Motor neuron (in vitro differentiated cells): ENCODE results near the gene DNAH9. TPM values are rescaled to one million over a fixed set of nuclear protein-coding genes. Genes with fewer than 3 reads are reported as not detected.

Experiments used
- ATAC-seq, 8 experiments: fragments of 200-7000 bp; cut with Tn5 transposase; replicated peaks in 6 of 8; 2 replicates each; pipeline ENCODE4 v1.8.0; 2021; ENCODE audit warnings: mild to moderate bottlenecking in 8 of 8, moderate library complexity in 8 of 8
- H3K27ac ChIP-seq, 2 donors: fragments of 250-450 bp; sonication (Bioruptor Pico); 2 replicates each; pipeline ENCODE4 v1.9.0; 2021; ENCODE audit warnings: antibody characterized with exemption in 2 of 2, mild to moderate bottlenecking in 2 of 2, moderate library complexity in 1 of 2
- H3K4me1 ChIP-seq, 2 donors: fragments of 250-450 bp; sonication (Bioruptor Pico); replicated peaks in 1 of 2; 2 replicates each; pipeline ENCODE4 v1.6.1; 2021; ENCODE audit warnings: antibody characterized with exemption in 2 of 2, mild to moderate bottlenecking in 2 of 2, moderate library complexity in 1 of 2
- H3K4me3 ChIP-seq, 5 donors: fragments of 250-450 bp; sonication (Bioruptor Pico); 2 replicates each; pipeline ENCODE4 v1.9.0; 2021; ENCODE audit warnings: antibody characterized with exemption in 5 of 5, mild to moderate bottlenecking in 5 of 5, moderate library complexity in 4 of 5
- WGBS, 10 experiments: fragments of 450-650 bp; shearing (Covaris generic); methylation state at CpG; one replicate each; pipeline ENCODE4 v1.0.0; 2022; 5-methylcytosine and 5-hydroxymethylcytosine counted together
- in situ Hi-C, 9 experiments: fragments of 400-800 bp; cut with MboI; loops; one replicate each; pipeline ENCODE4 v1.15.0; 2021; ENCODE audit warnings: low sequenced_read_pairs in 9 of 9, low pct_unique_long_range_greater_than_20kb in 2 of 9; ENCODE audit not compliant: unreplicated experiment in 9 of 9
- total RNA-seq, 8 experiments: library from RNA; unstranded; fragments of 300-600 nt; gene quantifications; 2 replicates each; pipeline versions ENCODE4 v1.2.3 to v1.2.4, GENCODE V29; 2022

The DNAH9 gene
- total RNA-seq, 8 experiments from 2014 or later: 0.20 to 7.6 (median 2.5) TPM

DNA sequence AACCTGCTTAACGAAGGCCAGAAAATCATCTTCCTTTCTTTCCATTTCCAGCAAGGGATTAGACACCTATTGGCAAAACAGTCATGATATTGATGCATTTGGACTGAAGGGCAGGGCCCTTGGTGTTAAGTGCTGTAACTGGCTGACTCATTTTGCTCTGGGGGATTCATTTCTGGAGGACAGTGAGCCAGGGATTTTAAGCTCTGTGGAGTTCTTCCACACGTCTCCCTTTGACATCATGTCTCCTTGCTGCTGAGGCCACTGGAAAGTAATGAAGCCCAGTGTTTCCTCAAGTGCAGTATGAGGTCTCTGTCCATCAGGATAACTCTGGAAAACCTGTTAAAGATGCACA is 42.2 kb downstream of the DNAH9 start:
- in situ Hi-C loops: loop anchor here in 2 of 9 experiments (25.0 kb wide), 2 partner anchors 403 to 753 kb away; partner anchors contain the start of gene SHISA6 (in 1 of the 2)
- peak overlapping the region in 1 of 2 donors; percentile 32 for H3K27ac ChIP-seq
- 0 to 67% (median 6%) methylated on average over 1 to 2 of the region's 2 CpGs; no CpG with 5 or more reads in 5 of the 10 experiments for WGBS, 10 experiments
- ATAC-seq: peak in 4 of 8 experiments; percentile 57 to 80 (median 67)
- H3K4me1 ChIP-seq: peaks cover 17% of the 10 kb centered on the region in 2 donors
- H3K4me3 ChIP-seq: no peak overlapping the region

DNA sequence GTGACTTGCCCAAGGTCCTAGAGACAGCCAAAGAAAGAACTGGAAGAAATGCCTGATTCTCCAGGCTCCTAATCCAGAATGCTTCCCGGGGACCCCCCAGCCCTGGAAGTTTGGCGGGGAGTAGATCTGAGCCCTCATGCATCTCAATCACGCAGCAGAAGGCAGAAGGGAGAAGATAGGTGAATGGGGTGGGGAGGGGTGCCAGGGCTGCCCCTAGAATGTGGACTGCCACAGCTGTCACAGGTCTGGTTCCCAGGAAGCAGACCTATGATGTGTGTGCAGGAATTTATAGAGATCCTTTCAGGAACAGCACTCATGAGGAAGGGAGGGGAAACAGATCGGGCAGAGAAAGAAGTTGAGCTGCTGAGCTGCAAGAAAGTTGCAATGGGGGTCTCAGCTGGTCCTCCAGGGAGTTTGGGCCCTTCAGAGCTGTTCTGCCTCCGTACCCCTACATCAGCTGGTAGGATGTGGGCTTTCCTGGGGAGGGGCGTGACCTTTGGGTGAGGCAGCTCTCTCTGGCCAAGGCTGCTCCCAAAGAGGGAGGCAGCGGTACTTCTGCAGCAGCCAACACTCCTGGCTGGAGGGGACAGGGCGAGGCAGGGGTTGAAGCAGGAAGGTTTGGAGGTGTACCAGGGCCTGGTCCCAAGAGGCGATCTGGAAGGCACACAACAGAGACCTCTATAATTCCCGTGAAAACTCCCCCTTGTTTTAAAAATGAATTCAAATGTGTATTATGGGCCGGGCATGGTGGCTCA is 43.4 kb downstream of the DNAH9 start:
- peaks cover 17% of the 10 kb centered on the region in 2 donors for H3K4me1 ChIP-seq
- no peak overlapping the region for H3K4me3 ChIP-seq
- in situ Hi-C loops: loop anchor here in 2 of 9 experiments (25.0 kb wide), 2 partner anchors 404 to 754 kb away; partner anchors contain the start of gene SHISA6 (in 1 of the 2)
- no peak for ATAC-seq
- H3K27ac ChIP-seq: no peak overlapping the region
- 0 to 87% (median 30%) methylated on average over 1 to 4 of the region's 11 CpGs; no CpG with 5 or more reads in 5 of the 10 experiments for WGBS, 10 experiments

DNA sequence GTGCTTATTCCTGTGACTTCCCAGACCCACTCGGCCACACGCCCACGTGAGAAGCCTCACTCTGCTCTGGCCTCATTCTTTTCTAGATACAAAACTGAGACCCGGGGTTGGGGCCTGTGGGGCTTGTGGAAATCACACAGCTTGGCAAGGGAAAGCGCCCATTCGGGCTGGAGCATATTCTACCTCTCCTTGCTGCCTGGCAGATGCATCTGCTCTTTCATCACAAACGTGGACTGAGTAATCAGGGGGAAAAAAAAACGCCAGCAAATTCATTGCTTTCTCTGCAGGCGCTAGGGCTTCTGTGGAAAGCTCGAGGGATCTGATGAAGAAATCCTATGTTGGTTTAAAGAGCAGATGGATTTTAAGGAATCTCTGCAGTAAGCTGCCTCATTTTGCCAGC is 44.4 kb downstream of the DNAH9 start:
- in situ Hi-C loops: loop anchor here in 2 of 9 experiments (25.0 kb wide), 2 partner anchors 405 to 755 kb away; partner anchors contain the start of gene SHISA6 (in 1 of the 2)
- H3K4me3 ChIP-seq: no peak overlapping the region
- WGBS, 10 experiments: 32 to 70% (median 47%) methylated on average over 2 to 10 of the region's 10 CpGs; no CpG with 5 or more reads in 5 of the 10 experiments
- ATAC-seq: peak in 4 of 8 experiments; percentile 39 to 69 (median 50)
- H3K27ac ChIP-seq: no peak overlapping the region
- H3K4me1 ChIP-seq: peaks cover 17% of the 10 kb centered on the region in 2 donors

DNA sequence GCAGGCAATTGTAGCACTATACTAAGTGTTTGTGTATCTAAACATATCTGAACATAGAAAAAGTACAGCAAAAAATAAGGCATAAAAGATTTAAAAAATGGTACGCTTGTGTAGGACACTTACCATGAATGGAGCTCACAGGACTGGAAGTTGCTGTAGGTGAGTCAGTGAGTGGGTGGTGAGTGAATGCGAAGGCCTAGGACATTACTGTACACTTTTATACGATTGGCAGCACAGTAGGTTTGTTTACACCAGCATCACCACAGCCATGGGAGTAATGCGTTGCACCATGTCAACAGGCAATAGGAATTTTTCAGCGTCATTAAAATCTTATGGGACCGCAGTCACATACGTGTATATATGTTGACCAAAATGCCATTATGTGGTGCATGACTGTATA is 45.6 kb downstream of the DNAH9 start:
- H3K27ac ChIP-seq: no peak overlapping the region
- 42 to 80% (median 71%) methylated on average over 1 to 7 of the region's 7 CpGs; no CpG with 5 or more reads in 3 of the 10 experiments for WGBS, 10 experiments
- H3K4me1 ChIP-seq: peaks cover 17% of the 10 kb centered on the region in 2 donors
- no peak overlapping the region for H3K4me3 ChIP-seq
- ATAC-seq: peak in 1 of 8 experiments; percentile 10
- in situ Hi-C loops: loop anchor here in 2 of 9 experiments (25.0 kb wide), 2 partner anchors 407 to 757 kb away; partner anchors contain the start of gene SHISA6 (in 1 of the 2)

DNA sequence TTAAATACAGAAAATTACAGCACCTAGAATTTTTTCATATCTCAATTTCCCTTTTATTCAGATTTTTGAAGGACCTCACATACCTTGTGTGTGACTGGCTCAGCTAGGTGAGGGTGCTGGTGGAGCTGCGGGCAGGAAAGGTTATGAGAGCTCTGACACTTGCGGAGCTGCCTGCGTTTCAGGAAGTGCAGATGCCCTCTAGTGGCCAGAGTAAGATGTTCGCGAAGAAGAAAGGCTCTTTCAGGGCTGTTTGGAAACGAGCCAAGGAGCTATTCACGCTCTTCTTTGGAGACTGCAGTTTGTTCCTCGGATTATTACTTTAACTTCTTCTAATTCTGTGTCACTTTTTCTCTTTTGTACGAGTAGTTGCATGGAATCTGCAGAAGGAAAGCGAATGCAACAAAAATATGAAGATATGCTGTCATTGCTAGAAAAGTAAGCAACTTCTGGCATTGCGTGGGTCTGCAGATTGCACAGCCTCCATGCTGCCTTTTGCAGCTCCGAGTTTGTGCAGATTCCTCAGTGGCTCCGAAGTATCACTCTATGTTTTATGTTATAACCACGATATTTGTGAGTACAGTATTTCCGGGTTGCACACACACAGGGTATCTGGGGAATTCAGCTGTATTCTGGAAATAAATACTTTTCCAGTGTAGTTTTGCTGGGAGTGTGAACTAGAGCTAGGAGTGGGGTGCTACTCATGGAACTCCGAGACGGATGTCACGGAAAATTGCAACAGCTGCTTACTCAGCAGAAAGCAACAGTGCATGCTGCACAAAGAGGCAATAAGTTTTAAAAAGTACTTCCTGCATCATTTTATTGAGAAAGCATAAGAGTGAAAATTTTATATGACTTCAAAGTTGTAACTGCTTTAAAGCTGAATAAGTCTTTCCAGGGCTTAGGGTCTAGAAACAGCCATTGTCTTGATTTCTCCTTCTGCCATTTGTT is 46.3 kb downstream of the DNAH9 start:
- peak in 6 of 8 experiments; percentile 55 to 89 (median 83) for ATAC-seq
- no peak overlapping the region for H3K4me3 ChIP-seq
- in situ Hi-C loops: loop anchor here in 2 of 9 experiments (25.0 kb wide), 2 partner anchors 407 to 757 kb away; partner anchors contain the start of gene SHISA6 (in 1 of the 2)
- peaks cover 17% of the 10 kb centered on the region in 2 donors for H3K4me1 ChIP-seq
- no peak overlapping the region for H3K27ac ChIP-seq
- 0 to 60% (median 29%) methylated on average over 1 to 18 of the region's 18 CpGs for WGBS, 10 experiments

DNA sequence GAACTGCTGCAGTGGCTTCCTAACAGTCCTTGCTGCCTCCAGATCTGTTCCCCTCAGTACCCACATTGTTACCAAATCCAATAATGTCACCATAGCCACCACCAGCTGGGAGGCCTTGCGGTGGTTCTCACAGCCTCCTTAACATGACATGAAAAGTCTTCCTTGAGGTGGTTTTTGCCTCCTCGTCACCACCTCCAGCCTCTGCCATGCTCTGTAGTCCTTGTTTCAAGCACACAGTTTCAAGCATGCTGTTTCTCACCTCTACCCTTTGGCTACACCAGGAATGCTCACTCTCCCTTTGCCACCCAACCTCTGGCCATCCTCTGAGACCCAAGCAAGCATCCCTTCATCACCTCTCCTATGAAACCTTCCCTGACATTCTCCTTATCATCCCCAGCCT is 47.2 kb downstream of the DNAH9 start:
- H3K27ac ChIP-seq: no peak overlapping the region
- in situ Hi-C loops: loop anchor here in 2 of 9 experiments (25.0 kb wide), 2 partner anchors 408 to 758 kb away; partner anchors contain the start of gene SHISA6 (in 1 of the 2)
- H3K4me3 ChIP-seq: no peak overlapping the region
- 14 to 100% (median 75%) methylated on average over 1 to 2 of the region's 2 CpGs; no CpG with 5 or more reads in 4 of the 10 experiments for WGBS, 10 experiments
- H3K4me1 ChIP-seq: peaks cover 13% of the 10 kb centered on the region in 2 donors
- ATAC-seq: no peak

DNA sequence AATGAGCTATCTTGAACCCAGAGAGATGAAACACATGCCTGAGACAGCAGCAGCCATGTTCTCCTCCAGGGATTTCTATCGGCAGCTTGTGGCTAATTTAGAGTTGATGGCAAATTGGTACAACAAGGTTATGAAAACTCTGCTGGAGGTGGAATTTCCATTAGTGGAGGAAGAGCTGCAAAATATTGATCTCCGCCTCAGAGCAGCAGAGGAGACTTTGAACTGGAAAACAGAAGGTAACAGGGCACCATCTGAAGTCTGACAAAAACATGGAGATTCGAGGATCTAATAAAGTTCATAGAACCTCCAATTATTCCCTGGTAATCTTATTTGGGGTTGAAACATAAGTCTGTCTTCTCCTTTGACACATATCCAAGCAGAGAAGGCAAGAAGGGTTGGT is 52.8 kb downstream of the DNAH9 start:
- no peak overlapping the region for H3K4me3 ChIP-seq
- in situ Hi-C loops: no loop called here
- ATAC-seq: no peak
- peaks cover 0 to 2% of the 10 kb centered on the region in 2 donors for H3K4me1 ChIP-seq
- no peak overlapping the region for H3K27ac ChIP-seq
- WGBS, 10 experiments: 12 to 94% (median 65%) methylated on average over 1 to 3 of the region's 3 CpGs; no CpG with 5 or more reads in 2 of the 10 experiments

DNA sequence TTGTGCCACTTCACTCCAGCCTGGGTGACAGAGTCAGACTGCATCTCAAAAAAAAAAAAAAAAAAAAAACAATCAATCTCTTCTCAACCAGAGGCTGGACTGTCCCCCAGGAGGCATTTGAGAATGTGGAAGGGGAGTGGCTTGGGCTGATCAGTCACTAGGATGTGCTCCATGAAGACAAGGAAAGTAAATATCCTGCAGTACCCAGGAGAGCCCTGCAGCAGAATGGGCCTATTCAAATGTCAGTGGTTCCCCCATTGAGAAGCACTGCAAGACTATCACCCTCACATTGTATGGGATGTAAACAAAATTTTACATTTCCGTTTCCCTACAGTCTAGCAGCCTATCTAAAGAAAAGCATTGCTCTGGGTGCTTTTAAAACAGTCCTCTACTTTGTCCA is 70.3 kb downstream of the DNAH9 start:
- peak in 5 of 8 experiments; percentile 25 to 82 (median 73) for ATAC-seq
- H3K27ac ChIP-seq: no peak overlapping the region
- H3K4me3 ChIP-seq: no peak overlapping the region
- 0 to 25% (median 0%) methylated on average over 1 of the region's 1 CpG; no CpG with 5 or more reads in 2 of the 10 experiments for WGBS, 10 experiments
- in situ Hi-C loops: no loop called here
- H3K4me1 ChIP-seq: peaks cover 8 to 15% of the 10 kb centered on the region in 2 donors

DNA sequence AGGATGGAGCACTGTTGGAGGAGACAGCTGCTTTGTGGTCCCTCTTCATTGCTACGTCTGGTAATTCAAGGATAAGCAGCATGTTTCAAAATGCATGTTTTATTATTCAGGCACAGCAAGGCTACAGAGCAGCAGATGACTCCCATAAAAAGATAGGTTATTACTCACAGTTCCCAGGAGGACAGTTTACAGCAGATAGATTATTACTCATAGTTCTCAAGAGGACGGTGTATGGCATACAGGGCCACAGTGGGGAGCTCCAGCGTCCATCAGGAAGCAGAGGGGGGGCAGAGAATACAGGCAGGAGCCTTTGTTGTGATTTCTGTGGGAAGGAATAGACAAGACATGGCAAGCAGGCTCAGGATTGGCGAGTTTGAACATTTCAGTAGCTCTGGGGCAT is 72.9 kb downstream of the DNAH9 start:
- in situ Hi-C loops: no loop called here
- ATAC-seq: peak in 5 of 8 experiments; percentile 47 to 94 (median 92)
- Histone ChIP-seq H3K4me1 (peaks cover 8 to 12% of the 10 kb centered on the region in 2 donors), H3K27ac (peak overlapping the region; percentile 39 to 58), H3K4me3 (no peak overlapping the region)
- WGBS, 10 experiments: 0 to 63% (median 17%) methylated on average over 1 to 4 of the region's 4 CpGs; no CpG with 5 or more reads in 2 of the 10 experiments

DNA sequence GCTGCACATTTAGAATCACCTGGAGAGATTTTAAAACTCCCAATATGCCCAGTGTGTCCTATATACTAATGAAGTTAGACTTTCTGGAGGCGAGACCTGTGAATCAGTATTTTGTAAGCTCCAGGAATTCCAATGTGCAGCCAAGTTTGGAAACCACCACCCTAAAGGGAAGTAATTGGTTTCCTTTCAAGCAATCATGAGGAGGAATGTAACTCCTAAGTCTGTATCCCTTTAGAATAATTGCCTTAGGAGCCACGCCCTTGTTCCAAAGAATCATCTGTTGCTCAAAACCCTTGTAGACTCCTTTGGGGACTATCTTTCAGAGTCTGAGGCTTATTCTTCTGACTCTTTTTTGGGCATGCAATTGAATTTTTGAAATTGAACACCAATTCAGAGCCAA is 84.4 kb downstream of the DNAH9 start:
- in situ Hi-C loops: no loop called here
- no peak overlapping the region for H3K4me3 ChIP-seq
- peak in 1 of 8 experiments; percentile 33 for ATAC-seq
- H3K4me1 ChIP-seq: no peaks in the 10 kb centered on the region
- H3K27ac ChIP-seq: no peak overlapping the region
- WGBS, 10 experiments: 0 to 100% (median 65%) methylated on average over 1 to 2 of the region's 2 CpGs; no CpG with 5 or more reads in 2 of the 10 experiments

DNA sequence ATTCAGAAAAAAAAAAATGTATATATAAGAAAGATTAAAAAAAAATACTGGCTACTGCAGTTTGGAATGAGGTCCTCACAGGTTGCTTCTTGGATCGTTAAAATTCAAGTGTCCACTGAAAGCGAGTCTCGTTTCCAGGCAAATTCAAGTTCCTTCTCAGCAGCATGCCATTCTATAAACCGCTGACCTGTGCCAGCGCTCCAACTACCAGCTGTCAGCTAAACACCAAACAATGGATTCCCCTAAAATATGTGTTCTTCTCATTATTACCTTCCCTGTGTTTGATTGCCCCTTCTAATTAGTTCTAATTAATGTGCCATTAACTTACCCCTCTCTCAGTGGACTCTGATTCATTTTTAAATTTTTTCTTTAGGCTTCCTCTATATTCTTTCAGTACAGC is 92.4 kb downstream of the DNAH9 start:
- 0 to 80% (median 58%) methylated on average over 1 to 5 of the region's 5 CpGs; no CpG with 5 or more reads in 1 of the 10 experiments for WGBS, 10 experiments
- no peak for ATAC-seq
- in situ Hi-C loops: no loop called here
- Histone ChIP-seq H3K27ac (no peak overlapping the region), H3K4me3 (no peak overlapping the region), H3K4me1 (no peaks in the 10 kb centered on the region)

DNA sequence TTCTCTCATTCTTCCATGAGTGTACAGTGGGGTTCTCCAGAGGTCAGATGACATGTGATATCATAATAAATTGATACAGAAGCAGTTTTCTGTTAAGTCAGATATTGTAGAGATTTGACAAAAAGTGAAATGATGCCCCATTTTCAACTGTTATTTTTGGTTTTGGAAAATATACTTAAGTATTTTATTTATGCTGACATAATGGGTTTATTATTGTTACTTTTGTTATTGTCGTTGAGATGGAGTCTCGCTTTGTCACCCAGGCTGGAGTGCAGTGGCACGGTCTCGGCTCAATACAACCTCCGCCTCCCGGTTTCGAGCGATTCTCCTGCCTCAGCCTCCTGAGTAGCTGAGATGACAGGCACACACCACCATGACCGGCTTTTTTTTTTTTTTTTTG is 94.4 kb downstream of the DNAH9 start:
- in situ Hi-C loops: no loop called here
- Histone ChIP-seq H3K4me3 (no peak overlapping the region), H3K4me1 (no peaks in the 10 kb centered on the region), H3K27ac (no peak overlapping the region)
- no peak for ATAC-seq
- WGBS, 10 experiments: 70 to 100% (median 96%) methylated on average over 1 to 9 of the region's 9 CpGs; no CpG with 5 or more reads in 2 of the 10 experiments
